GM12865 (cell line): ENCODE measurements around the gene TM9SF4.
"Not testable (repeated sequence)": the region's sequence is repeated elsewhere in the genome, so short reads cannot be mapped to it uniquely, and the experiment has no call there.

Experiments used
- DNase-seq: peaks from one replicate; pipeline ENCODE4 v3.0.0; 2010; ENCODE audit warnings: low read depth
- H3K4me3 ChIP-seq: 2 replicates; pipeline ENCODE4 v1.5.1; 2011; ENCODE audit warnings: mild to moderate bottlenecking, low read depth, low read length, control low read depth
- CTCF ChIP-seq: IDR thresholded peaks from 2 replicates; pipeline ENCODE4 v1.5.1; 2011; ENCODE audit warnings: low read length, control low read depth, low read depth, inconsistent platforms; ENCODE audit not compliant: insufficient read depth; ENCODE audit errors: missing control alignments

The TM9SF4 gene

DNA sequence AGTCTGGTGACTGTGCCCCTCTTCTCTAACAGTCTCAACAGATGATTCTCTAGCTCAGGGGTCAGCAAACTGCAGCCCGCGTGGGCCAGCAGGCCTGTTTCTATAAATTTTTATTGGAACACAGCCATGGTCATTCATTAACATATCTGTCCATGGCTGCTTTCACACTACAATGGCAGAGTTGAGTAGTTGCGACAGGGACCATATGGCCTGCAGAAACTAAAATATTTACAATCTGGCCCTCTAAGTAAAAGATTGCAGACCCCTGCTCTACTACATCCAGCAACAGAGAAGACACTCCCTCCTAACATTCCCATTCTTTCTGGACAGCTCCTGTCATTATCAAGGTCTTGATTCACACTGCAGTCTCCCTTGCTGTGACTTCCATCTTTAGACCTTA, 52.8 kb downstream of the TM9SF4 start:
- no peak for TF ChIP-seq CTCF
- DNase-seq: no peak
- H3K4me3 ChIP-seq: no peak overlapping the region

- DNase-seq: no peak
These were observed 54.4 kb downstream of the TM9SF4 start for GRCh38 chr20:32163951-32164350.

DNA sequence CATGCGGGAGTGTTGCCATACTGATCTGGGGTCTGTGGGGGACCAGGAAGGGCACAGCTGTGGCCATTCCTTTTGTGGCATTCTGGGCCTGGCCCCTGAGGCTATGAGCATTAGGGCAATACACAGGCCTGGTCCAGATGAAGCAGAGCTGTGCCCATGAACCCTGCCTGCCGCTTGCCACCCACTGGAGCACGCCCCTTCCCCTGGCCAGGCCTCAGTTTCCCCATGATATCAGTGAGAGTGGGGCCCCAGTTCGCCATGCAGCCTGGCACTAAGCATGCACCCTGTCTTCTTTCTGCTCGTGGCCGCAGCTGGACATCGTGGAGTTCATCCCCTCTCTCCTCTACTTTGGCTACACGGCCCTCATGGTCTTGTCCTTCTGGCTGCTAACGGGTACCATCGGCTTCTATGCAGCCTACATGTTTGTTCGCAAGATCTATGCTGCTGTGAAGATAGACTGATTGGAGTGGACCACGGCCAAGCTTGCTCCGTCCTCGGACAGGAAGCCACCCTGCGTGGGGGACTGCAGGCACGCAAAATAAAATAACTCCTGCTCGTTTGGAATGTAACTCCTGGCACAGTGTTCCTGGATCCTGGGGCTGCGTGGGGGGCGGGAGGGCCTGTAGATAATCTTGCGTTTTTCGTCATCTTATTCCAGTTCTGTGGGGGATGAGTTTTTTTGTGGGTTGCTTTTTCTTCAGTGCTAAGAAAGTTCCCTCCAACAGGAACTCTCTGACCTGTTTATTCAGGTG, 55.6 kb downstream of the TM9SF4 start:
- no peak for TF ChIP-seq CTCF
- H3K4me3 ChIP-seq: no peak overlapping the region
- no peak for DNase-seq

More at GRCh38 chr20:32163951-32164350, 54.4 kb downstream of the TM9SF4 start:
- H3K4me3 ChIP-seq: no peak overlapping the region
- no peak for TF ChIP-seq CTCF

GRCh38 chr20:32165836-32166545, 56.5 kb downstream of the TM9SF4 start:
- TF ChIP-seq CTCF: no peak
- no peak for DNase-seq
- H3K4me3 ChIP-seq: no peak overlapping the region

GRCh38 chr20:32167552-32167951, 58.0 kb downstream of the TM9SF4 start:
- H3K4me3 ChIP-seq: no peak overlapping the region
- no peak for TF ChIP-seq CTCF
- no peak for DNase-seq

GRCh38 chr20:32168184-32168910, 58.8 kb downstream of the TM9SF4 start:
- DNase-seq: no peak
- no peak overlapping the region for H3K4me3 ChIP-seq
- TF ChIP-seq CTCF: no peak

DNA sequence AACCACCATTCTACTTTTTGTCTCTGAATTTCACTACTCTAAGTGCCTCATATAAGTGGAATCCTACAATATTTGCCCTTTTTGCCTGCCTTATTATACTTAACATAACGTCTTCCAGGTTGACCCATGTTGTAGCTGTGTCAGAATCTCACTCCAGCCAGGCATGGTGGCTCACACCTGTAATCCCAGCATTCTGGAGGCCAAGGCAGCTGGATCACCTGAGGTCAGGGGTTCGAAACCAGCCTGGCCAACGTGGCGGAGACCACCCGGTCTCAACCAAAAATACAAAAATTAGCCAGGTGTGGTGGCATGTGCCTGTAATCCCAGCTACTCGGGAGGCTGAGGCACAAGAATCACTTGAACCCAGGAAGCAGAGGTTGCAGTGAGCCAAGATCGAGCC, 68.2 kb downstream of the TM9SF4 start:
- H3K4me3 ChIP-seq, DNase-seq: not testable (repeated sequence)
